HG03442 (cell line): ENCODE data around the gene SLC66A2.

ENCODE experiments used
- ATAC-seq: cut with Tn5 transposase; IDR thresholded peaks from one replicate; pipeline ENCODE4 v1.9.1; 2021; ENCODE audit warnings: mild to moderate bottlenecking, moderate library complexity; ENCODE audit not compliant: unreplicated experiment

The SLC66A2 gene

GRCh38 chr18:79938196-79938595, 13.3 kb downstream of the SLC66A2 start:
- no peak for ATAC-seq

GRCh38 chr18:79937103-79937860, 14.2 kb downstream of the SLC66A2 start:
- no peak for ATAC-seq

DNA sequence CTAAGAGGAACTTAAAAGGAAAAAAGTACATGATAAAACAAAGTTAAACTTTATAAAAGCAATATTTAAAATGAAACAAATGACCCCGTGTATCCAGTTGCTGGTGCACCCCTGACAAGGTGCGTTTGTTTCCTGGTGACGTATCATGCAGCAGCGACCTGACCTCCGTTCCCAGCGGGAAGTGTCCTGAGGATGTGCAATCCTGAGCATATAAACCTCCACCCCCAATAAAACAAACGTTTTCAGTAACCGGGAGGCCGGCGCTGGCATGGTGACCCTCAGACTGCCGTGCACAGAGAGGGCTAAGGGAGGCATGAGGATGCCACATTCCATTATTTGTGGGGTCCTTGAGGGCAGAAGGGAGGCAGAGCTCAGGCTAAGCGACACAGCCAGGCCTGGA, 14.8 kb downstream of the SLC66A2 start:
- ATAC-seq: no peak

DNA sequence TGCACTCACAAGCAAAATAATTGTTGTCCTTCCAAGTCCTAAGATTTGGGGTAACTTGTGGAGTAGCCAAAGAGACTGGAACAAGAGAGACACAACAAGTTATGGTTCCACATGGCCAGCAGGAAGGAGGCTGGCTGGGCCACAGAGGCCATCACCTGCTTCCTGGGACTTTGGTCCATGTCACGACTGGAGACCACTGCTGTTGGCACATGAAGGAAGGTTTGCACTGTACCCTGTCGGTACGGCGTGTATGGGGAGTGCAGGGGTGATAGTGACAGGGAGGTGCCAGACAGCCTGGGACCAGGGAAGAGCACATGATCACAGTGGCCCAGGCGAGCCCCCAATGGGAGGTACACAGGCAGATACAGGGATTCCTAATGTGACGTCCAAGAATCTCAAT, 15.5 kb downstream of the SLC66A2 start:
- ATAC-seq: no peak

DNA sequence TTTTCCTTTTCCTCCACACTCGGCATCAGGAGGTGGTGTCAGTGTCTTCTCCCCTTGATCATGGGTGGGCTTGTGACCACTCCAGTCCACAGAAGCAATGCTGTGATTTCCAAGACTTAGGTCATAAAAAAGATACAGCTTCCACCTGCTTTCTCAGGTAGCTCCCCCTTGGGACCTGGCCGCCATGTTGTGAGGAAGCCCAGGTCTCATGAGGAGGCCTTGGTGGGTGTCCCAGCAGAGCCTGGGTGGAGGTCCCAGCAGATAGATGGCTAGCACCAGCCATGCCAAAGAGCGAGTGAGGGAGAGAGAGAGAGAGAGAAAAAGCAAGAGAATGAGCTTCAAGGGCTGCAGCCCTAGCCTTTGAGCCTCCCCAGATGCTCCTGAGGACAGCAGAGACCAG, 16.0 kb downstream of the SLC66A2 start:
- ATAC-seq: no peak

GRCh38 chr18:79935098-79935480, 16.4 kb downstream of the SLC66A2 start:
- ATAC-seq: no peak

GRCh38 chr18:79934311-79935097, 16.9 kb downstream of the SLC66A2 start:
- no peak for ATAC-seq

- ATAC-seq: no peak
Observed at GRCh38 chr18:79933765-79934164, 17.7 kb downstream of the SLC66A2 start.

DNA sequence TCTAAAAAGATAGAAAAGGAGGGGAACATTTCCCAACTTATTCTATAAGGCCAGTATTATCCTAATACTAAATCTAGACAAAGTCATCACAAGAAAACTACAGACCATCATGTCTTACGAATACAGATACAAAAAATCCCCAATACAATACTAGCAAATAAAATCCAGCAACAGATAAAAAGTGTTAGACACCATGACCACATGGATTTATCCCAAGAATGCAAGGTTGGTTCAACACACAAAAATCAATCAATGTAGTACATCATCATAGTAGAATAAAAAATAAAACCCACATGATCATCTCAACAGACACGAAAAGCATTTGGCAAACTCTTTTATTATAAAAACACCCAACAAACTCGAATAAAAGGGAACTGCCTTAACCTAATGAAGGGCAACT, 18.5 kb downstream of the SLC66A2 start:
- no peak for ATAC-seq

- no peak for ATAC-seq
Observed at GRCh38 chr18:79931475-79931874, 20.0 kb downstream of the SLC66A2 start.

DNA sequence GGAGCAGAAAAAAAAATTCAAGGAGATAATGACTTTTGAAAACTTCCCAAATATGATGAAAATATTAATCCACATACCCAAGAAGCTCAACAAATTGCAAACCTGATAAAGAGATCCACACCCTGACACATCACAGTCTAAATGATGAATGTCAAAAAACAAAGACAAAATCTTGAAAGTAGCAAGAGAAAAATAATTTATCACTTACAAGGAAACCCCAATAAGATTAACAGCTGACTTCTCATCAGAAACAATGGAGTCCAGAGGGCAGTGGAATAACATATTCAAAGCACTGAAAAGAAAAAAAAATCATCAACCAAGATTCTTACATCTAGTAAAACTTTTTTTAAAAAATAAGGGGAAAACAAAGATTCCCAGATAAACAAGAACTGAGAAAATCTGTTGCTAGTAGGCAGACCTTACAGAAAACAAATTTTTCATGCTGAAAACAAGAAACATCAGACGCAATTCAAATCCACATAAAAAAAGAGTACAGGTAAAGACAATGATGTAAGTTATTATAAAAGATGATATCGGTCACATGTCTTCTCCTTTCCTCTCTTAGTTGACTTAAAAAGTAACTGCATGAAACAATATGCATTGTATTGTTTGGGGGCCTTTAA, 21.3 kb downstream of the SLC66A2 start:
- ATAC-seq: no peak

DNA sequence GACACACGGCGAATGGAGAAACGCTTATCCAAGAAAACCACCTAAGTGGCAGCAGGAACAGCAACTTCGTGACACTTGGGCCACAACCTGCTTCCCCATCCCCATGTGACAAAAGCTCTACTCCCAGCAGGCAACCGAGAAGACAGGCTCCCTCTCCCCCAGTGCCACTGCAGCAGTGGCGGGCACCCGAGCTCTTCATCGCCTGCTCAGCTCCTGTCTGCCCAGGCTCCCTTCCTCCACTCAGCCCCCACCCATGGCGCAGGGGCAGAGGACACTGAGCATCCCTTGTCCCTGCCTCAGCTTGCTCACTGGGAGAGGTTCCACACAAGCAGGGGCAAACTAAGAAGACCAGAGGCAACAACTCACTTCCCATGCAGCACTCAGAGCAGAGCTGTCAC, 22.9 kb downstream of the SLC66A2 start:
- ATAC-seq: no peak

DNA sequence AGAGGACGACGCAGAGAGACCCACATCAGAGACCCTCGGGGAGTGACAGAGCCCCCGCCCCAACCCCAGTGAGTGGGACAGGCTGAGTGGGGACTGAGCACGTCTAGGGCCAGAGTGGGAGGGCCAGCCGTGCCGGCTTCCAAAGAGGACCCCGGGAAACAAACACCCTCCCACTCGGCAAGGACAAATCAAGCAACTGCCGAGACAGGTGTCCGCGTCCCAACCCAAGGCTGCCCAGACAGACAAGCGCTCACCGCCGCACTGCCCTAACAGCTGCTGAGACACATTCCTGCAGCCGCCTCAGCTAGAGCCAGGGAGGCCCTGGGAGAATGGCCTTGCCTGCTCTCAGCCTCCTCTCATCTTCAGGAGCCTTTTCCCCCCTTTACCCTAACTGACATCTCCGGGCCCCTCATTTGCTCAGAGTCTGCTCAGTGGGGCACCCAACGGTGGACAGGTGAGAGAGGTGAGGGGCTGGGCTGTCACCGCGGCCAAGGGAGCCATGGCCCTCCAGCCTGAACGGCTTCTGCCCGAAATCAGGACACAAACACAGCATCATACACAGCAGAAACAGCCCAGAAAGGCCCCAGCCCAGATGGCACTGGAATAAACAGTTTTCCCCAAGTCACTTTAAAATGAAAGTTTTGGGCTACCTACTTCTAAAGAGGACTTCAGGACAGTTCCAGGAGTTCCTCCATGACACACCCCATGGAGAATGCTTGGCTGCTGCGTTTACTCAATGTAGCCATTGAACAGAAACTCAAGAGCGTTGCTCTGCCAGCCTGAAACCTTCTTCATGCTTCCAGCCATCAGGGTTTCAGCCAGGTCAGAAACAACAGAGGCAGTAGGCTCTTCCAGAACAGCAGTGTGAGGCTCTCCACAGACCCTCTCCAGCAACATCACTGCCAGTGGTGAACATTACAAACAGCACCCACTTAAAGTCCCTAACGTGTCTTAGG, 23.6 kb downstream of the SLC66A2 start:
- ATAC-seq: no peak

- no peak for ATAC-seq
Observed at GRCh38 chr18:79926715-79927606, 24.5 kb downstream of the SLC66A2 start.

DNA sequence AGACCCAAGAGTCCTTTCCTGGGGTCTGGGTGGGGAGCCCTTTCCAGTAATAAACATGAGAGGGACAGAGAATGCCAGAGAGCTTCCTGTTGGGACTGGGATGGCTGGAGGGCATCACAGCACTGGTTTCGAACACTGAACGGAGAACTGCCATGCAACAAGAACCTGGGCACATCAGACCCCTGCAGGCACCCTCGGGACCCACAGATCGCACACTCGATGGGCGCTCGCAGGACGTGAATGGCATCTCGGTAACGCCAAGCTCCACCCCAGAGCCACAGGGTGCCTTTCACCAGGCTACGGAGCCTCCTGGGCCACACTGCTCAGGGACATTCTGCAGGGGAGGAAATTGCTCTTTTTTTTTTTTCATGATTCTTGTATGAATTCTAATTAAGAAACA, 25.1 kb downstream of the SLC66A2 start:
- ATAC-seq: no peak

- ATAC-seq: no peak
Observed at GRCh38 chr18:79924814-79925731, 26.4 kb downstream of the SLC66A2 start.

DNA sequence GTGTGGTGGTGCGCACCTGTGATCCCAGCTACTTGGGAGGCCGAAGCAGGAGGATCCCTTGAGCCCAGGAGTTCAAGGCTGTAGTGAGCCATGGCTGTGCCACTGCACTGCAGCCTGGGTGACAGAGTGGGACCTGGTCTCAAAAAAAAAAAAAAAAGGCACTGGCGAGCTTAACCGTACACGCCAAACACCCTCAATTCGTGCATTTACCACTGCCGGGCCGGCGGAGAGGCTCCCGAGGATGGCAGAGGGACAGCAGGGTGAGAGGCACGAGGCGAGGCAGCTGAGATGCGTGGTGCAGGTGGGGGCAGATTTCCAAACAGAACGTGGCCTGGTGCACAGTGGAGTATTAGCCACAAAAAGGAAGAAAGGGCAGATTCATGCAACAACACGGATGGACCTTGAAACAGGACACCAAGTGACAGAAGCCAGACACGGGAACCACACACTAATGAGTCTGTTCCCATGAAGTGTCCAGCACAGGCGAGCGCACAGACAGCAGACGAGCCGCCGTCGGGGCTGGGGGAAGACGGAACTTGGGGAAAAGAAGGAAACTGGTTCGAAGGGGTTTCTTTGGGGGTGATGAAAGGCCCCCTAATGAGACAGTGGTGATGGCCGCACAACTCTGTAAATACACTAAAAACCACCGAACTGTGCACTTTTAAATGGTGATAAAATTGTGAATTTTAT, 27.4 kb downstream of the SLC66A2 start:
- no peak for ATAC-seq

GRCh38 chr18:79922971-79923411, 28.5 kb downstream of the SLC66A2 start:
- no peak for ATAC-seq
